Measurements from ENCODE around the gene KCTD7. TPM values are rescaled to one million over a fixed set of nuclear protein-coding genes. Genes with fewer than 3 reads are reported as not detected.
"Not testable (repeated sequence)": the region's sequence is repeated elsewhere in the genome, so short reads cannot be mapped to it uniquely, and the experiment has no call there.

Gene KCTD7
- total and polyA plus RNA-seq, 10 donors: 2.3 to 25.0 (median 14.5) TPM

DNA sequence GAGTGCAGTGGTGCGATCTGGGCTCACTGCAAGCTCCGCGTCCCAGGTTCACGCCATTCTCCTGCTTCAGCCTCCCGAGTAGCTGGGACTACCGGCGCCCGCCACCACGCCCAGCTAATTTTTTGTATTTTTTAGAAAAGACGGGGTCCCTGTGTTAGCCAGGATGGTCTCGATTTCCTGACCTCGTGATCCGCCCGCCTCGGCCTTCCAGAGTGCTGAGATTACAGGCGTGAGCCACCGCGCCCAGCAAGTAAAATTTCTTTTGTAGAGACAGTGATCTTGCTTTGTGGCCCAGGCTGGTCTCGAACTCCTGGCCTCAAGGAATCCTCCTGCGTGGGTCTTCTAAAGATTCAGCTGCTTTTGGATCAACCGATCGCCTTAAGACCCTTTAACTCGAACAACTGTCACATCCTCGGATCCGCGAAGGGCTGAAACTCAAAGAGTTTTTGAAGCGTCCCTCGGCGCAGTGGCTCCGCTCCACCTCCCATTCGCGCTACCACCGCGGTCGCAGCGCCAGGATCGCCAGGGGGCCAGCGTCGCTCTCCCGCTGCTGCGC is 25.1 kb downstream of the KCTD7 start:
- H3K36me3 ChIP-seq; H3K9me3 ChIP-seq; intact Hi-C loops (cut with DNase I; ENCODE audit: low total_unique reads); DNase-seq; H3K27me3 ChIP-seq (replicated peaks in 1 of 7): not testable (repeated sequence)
- H3K4me1 ChIP-seq: peaks cover 0 to 33% (median 19%) of the 10 kb centered on the region in 6 donors
- H3K4me3 ChIP-seq: peak overlapping the region; percentile 82 to 97 (median 87)
- TF ChIP-seq, protein P1, sequence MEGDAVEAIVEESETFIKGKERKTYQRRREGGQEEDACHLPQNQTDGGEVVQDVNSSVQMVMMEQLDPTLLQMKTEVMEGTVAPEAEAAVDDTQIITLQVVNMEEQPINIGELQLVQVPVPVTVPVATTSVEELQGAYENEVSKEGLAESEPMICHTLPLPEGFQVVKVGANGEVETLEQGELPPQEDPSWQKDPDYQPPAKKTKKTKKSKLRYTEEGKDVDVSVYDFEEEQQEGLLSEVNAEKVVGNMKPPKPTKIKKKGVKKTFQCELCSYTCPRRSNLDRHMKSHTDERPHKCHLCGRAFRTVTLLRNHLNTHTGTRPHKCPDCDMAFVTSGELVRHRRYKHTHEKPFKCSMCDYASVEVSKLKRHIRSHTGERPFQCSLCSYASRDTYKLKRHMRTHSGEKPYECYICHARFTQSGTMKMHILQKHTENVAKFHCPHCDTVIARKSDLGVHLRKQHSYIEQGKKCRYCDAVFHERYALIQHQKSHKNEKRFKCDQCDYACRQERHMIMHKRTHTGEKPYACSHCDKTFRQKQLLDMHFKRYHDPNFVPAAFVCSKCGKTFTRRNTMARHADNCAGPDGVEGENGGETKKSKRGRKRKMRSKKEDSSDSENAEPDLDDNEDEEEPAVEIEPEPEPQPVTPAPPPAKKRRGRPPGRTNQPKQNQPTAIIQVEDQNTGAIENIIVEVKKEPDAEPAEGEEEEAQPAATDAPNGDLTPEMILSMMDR (IDR thresholded peaks at IDR 0.05 in 8 of 11, conservative IDR thresholded peaks at IDR 0.05 in 3 of 11): peak in 5 of 11 experiments; percentile 23 to 54 (median 36)
- H3K27ac ChIP-seq: peak overlapping the region; percentile 96 to 99 (median 98)
- WGBS, 5 donors: 7 to 13% (median 9%) methylated on average over 31 to 41 of the region's 41 CpGs

DNA sequence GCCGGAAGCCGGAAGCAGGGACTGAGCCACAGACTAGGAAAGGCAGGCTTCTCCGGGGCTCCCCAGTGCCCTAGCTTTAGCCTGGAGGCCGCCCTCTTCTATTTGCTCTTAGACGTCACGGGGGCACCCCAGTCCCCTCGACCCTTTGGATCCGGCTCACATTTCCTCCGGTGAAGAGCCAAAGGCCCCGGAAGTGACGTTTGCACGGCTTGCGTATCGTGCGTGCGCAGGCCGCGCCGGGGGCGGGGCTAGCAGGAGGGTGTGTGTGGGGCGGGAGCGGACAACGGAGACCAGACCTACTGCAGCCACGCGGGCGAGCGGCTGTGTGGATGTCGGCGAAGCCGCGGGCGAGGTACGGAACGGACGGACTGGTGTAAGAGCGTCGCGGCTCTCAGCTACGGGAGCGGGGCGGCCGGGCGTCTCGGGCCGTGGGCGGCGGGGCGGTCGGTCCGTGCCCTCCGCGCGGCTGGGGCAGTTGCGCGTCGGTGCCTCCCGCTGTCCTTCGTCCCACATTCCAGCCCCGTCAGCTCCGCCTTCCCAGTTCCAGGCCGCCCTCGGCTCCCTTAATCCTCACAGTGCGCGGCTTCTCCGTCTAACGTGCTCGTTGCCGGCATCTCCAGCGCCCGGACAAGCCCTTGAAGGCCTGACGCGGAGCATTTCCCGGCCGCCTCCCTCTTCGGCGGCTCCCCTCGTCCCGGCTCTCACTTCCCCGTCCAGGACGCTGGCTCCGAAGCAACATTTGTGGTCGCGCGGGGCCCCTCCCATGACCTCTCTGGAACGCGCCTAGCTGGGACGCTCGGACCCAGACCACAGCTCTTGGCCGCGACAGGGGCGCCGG is 25.8 kb downstream of the KCTD7 start:
- DNase-seq: peak; percentile 99
- Histone ChIP-seq H3K36me3 (no peaks in the 10 kb centered on the region), H3K27ac (peak overlapping the region; percentile 96 to 99 (median 98)), H3K4me3 (peak overlapping the region; percentile 82 to 97 (median 87)), H3K27me3 (replicated peaks in 1 of 7) (no peaks in the 10 kb centered on the region), H3K9me3 (no peaks in the 10 kb centered on the region), H3K4me1 (peaks cover 0 to 33% (median 19%) of the 10 kb centered on the region in 6 donors)
- TF ChIP-seq POLR2A (IDR thresholded peaks at IDR 0.05) (peak; percentile 9 to 92 (median 73)), POLR2AphosphoS5 (IDR thresholded peaks at IDR 0.05) (peak; percentile 99 to 100 (median 99))
- TF ChIP-seq, protein P1 (IDR thresholded peaks at IDR 0.05 in 8 of 11, conservative IDR thresholded peaks at IDR 0.05 in 3 of 11): peak in 3 of 11 experiments; percentile 17 to 38 (median 31)
- 0% methylated on average over 40 to 92 of the region's 92 CpGs for WGBS, 5 donors
- intact Hi-C loops (cut with DNase I; ENCODE audit: low total_unique reads): no loop called here

DNA sequence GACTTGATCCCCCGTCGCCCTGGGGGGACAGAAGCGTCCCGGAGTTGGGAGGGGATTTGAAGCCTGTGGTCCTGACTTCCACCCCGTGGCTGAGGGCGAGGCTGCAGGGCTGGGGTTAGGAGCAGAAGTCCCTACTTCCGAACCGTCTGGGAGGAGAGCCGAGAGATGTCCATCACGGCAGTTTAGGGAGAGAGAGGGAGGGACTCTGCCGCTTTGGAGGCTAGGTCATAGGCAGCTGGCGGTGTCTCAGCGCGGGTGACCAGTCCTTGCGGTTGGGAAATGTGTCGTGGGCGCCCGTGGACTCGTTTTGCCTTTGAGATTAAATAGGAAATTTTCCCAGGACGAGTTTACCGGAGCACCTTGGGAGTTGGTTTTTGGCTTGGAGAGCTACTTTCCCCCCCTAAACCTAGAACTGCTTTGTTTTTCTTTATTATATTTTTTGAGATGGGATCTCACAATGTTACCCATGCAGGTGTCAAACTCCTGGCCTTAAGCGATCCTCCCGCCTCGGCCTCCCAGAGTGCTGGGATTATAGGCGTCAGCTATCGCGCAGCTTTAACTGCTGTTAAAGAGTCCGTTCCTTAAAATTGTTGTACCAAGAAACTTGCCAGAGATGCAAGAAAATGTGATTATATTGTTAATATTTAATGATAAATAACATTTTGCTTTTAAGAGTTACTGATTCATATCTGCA is 26.6 kb downstream of the KCTD7 start:
- H3K27me3 ChIP-seq (replicated peaks in 1 of 7); H3K9me3 ChIP-seq; intact Hi-C loops (cut with DNase I; ENCODE audit: low total_unique reads); H3K36me3 ChIP-seq: not testable (repeated sequence)
- Histone ChIP-seq H3K27ac (peak overlapping the region; percentile 96 to 99 (median 98)), H3K4me1 (peaks cover 0 to 33% (median 19%) of the 10 kb centered on the region in 6 donors), H3K4me3 (peak overlapping the region; percentile 82 to 97 (median 87))
- DNase-seq: peak; percentile 31
- WGBS, 5 donors: 17 to 33% (median 21%) methylated on average over 19 to 28 of the region's 28 CpGs
- TF ChIP-seq, protein P1 (IDR thresholded peaks at IDR 0.05 in 8 of 11, conservative IDR thresholded peaks at IDR 0.05 in 3 of 11): peak in 2 of 11 experiments; percentile 5 to 7

- peak overlapping the region in 3 of 8 donors; percentile 97 to 99 (median 98) for H3K27ac ChIP-seq
- intact Hi-C loops (cut with DNase I; ENCODE audit: low total_unique reads): not testable (repeated sequence)
- 84 to 90% (median 89%) methylated on average over 11 of the region's 11 CpGs for WGBS, 5 donors
These were observed 27.3 kb downstream of the KCTD7 start for GRCh38 chr7:66655826-66656485.

More at GRCh38 chr7:66655826-66656485, 27.3 kb downstream of the KCTD7 start:
- DNase-seq: peak; percentile 63
- H3K9me3 ChIP-seq; H3K27me3 ChIP-seq (replicated peaks in 1 of 7); H3K36me3 ChIP-seq: not testable (repeated sequence)
- H3K4me1 ChIP-seq: peaks cover 0 to 33% (median 19%) of the 10 kb centered on the region in 6 donors
- peak overlapping the region in 2 of 8 donors; percentile 90 to 97 for H3K4me3 ChIP-seq
